IPS-NIHi7 (cell line): Measurements from ENCODE around the gene KCND3.

ENCODE experiments used
- DNase-seq: peaks from one replicate; pipeline ENCODE4 v3.0.0; 2012; ENCODE audit warnings: mixed read lengths; ENCODE audit errors: extremely low spot score

Gene KCND3

GRCh38 chr1:111959436-111959835, 30.0 kb downstream of the KCND3 start:
- DNase-seq = no peak

- DNase-seq = no peak
These were observed 30.6 kb downstream of the KCND3 start for GRCh38 chr1:111958851-111959250.

GRCh38 chr1:111958075-111958474, 31.4 kb downstream of the KCND3 start:
- DNase-seq = no peak

- no peak for DNase-seq
These were observed 33.2 kb downstream of the KCND3 start for GRCh38 chr1:111956155-111956771.

- no peak for DNase-seq
These were observed 33.7 kb downstream of the KCND3 start for GRCh38 chr1:111955755-111956154.

- DNase-seq = no peak
These were observed 35.7 kb downstream of the KCND3 start for GRCh38 chr1:111953797-111954196.

GRCh38 chr1:111952125-111952657, 37.3 kb downstream of the KCND3 start:
- no peak for DNase-seq

GRCh38 chr1:111948209-111949171, 41.0 kb downstream of the KCND3 start:
- DNase-seq = peak; percentile 62

- no peak for DNase-seq
These were observed 45.4 kb downstream of the KCND3 start for GRCh38 chr1:111943846-111944749.

GRCh38 chr1:111943066-111943465, 46.4 kb downstream of the KCND3 start:
- no peak for DNase-seq

- no peak for DNase-seq
These were observed 50.9 kb downstream of the KCND3 start for GRCh38 chr1:111938536-111938935.

GRCh38 chr1:111938123-111938522, 51.3 kb downstream of the KCND3 start:
- DNase-seq = no peak

- peak; percentile 64 for DNase-seq
These were observed 52.2 kb downstream of the KCND3 start for GRCh38 chr1:111937147-111937725.

GRCh38 chr1:111934106-111934852, 55.2 kb downstream of the KCND3 start:
- DNase-seq = no peak

GRCh38 chr1:111930356-111930755, 59.1 kb downstream of the KCND3 start:
- DNase-seq = no peak

- no peak for DNase-seq
These were observed 60.9 kb downstream of the KCND3 start for GRCh38 chr1:111928531-111928930.

GRCh38 chr1:111927652-111928051, 61.8 kb downstream of the KCND3 start:
- no peak for DNase-seq

GRCh38 chr1:111924786-111925185, 64.7 kb downstream of the KCND3 start:
- DNase-seq = no peak

- DNase-seq = no peak
These were observed 65.7 kb downstream of the KCND3 start for GRCh38 chr1:111923766-111924165.

GRCh38 chr1:111921948-111922347, 67.5 kb downstream of the KCND3 start:
- no peak for DNase-seq
